Hematopoietic multipotent progenitor cell treated with erythropoietin and hydrocortisone succinate and interleukin-3 and kit ligand, for 6 days (in vitro differentiated cells): ENCODE data around the gene PDE1C.

Source experiments
- DNase-seq: peaks from one replicate; pipeline ENCODE4 v3.0.0-alpha.2; 2015

The PDE1C gene

GRCh38 chr7:31986878-31987518 is 83.2 kb downstream of the PDE1C start:
- DNase-seq, result no peak

- DNase-seq, result no peak
Observed at GRCh38 chr7:31982962-31983361, 87.2 kb downstream of the PDE1C start.

GRCh38 chr7:31981874-31982390 is 88.3 kb downstream of the PDE1C start:
- DNase-seq, result no peak

- no peak for DNase-seq
Observed at GRCh38 chr7:31979690-31980330, 90.4 kb downstream of the PDE1C start.

DNA sequence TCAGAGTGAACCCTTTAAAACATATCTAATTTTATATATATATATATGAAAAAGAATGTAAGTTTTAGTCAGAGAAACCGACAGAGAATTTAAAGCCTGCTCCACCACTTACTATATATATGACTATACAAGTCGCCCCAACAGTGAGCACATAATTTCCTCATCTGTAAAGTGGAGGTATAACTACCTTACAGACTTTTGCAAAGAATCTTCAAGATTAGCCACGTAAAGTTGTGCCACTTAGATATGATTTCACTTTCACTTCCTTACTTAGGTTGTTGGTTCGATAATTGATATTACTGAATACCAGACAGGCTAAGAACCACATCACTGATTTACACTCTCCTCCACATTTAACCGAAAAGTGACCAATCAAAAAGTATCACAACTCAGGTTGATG is 94.7 kb downstream of the PDE1C start:
- DNase-seq, result no peak

DNA sequence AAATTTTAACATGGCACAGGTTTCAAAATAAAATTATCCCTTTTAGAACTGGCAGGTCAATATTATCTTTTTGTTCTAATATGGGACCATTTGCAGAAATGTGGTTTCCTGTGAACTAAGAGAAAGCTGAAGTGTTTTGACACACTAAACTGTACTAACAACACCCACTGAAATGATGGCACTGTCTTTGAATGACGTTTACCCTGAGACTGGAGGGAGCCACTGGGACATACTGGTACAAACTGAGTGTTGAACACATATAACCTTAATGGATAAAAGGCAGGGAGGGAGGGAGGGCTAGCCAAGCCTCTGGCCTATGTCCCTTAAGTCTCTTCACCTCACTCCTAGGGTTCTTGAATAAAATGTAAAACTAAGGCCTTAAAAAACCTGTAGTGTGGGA is 95.9 kb downstream of the PDE1C start:
- DNase-seq, result no peak

DNA sequence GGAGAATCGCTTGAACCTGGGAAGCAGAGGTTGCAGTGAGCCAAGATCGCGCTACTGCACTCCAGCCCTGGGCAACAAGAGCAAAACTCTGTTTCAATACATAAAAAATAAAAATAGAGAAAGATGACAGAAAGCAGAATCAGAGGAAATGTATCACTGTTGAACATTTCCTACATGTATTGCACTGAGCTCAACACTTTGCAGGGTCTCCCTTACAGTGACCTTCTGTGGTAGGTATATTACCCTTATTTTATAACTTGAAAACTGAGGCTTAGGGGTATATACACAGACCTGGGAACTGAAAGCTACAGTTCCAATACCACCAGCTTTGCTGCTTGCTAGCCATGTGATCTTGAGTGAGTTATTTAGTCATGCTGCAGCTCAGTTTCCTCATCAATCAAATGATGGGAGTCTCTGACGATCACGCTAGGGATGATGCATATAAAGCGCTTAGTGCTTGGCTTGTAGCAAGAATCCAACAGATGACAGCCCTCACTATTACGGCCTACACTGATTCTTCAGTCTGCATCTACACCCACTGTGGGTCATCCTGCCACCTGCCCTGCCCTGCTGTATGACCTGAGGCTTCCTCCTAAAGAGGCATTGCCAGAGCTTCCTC is 99.0 kb downstream of the PDE1C start:
- no peak for DNase-seq

GRCh38 chr7:31970501-31970900 is 99.7 kb downstream of the PDE1C start:
- no peak for DNase-seq

GRCh38 chr7:31963569-31964175 is 106.5 kb downstream of the PDE1C start:
- DNase-seq, result no peak

DNA sequence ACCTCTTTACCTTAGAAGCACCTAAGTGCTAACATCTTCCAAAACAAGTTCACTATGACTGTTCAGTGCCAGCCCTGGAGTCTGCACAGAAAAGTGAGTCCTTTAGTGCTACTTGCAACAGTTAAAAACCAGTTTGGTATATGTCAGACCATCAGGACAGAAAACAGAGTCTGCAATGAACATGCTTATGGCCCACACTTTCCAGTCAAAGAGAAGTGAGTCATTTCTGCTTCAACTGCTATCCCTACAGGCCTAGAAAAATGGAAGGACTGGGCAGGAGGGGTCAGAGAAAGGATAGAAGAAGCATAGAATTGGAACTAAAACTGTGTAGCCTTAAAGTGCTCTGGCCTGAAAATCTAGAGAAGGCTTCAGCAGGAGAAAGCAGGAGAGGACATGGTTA is 108.0 kb downstream of the PDE1C start:
- no peak for DNase-seq

DNA sequence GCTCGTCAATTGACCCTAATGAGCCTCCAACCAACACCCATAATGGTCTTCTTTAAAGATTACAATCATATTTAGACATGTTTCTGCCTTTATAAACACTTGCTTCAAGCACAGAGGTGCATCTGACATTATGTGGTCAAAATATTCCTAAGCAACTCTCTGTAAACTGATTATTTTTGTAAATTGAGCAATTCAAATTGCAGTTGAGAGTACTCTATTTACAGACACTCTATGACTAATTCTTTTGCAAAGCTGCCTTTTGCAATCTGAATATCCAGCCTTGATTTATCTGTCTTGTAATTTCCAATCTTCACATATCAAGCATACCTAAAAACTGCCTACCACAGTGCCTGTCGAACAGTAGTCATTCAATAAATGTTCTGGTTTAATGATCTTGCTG is 112.0 kb downstream of the PDE1C start:
- no peak for DNase-seq

DNA sequence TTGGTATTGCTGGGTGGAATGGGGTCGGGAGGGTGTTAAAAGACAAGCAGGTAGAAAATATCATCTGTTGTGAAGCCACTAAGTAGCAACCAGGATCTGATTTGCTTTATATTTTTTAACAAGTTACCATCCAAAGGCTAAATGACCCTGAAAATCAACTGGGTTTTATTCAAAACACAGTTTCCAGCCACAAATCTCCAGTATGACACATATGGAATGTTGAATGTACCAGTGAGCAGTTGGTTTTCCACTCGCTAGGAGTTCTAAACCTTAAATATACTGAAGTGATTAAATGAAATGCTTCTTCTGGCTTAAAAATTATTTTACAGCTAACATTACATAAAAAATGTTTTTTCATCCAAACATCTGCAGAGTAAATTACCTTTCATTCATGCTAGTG is 112.5 kb downstream of the PDE1C start:
- DNase-seq, result no peak

- no peak for DNase-seq
Observed at GRCh38 chr7:31957090-31957720, 113.0 kb downstream of the PDE1C start.

DNA sequence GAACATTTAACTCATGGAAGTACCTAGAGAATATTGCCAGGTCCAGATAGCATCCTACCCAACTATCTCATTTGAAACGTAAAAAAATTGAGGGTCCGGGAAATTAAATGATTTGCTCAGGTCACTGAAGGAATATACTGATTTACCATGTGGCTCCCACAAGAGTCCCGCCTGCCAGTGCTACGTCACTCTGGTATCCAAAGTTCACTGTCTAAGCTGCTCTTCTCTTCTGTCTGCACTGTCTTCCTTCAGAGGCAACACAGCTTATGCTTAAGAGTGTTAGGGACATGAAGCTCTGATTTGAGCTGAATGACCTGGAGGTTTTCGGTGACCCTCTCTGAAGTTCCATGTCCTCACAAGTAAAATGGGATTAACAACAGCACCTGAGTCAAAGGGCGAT is 114.6 kb downstream of the PDE1C start:
- DNase-seq, result no peak

DNA sequence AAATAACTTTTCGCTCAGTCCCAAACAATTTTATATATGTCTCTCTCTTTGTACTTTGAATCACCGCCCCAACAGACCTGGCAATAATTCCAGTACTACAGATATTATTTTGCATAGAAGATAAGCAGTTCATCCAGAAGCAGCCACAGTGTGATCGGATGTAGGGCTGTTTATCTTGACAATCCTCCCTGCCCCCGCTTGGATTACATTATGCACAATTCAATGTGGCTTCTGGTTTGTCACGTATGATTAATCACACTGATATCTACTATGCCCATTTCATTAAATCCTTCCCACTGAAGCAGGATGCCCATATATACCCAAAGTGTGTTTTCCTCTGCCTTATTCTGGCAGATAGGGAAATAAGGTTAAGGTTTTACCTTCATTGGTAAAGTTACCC is 115.2 kb downstream of the PDE1C start:
- DNase-seq, result no peak

DNA sequence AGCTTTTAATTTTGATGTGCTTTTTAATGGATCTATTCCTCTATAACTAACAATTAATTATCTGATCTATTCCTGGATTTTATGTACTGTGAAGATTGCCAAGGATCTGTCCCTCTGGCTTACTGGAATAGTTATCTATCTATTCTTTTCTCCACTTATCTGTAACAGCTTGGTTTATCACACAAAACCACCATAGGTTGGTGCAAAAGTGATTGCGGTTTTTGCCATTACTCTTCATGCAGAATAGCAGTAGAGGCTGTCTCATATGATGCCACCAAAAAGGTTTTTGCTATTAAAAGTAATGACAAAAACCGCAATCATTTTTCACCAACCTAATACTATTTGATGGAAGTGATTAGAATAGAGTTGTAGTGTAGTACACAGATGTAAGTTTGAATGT is 115.7 kb downstream of the PDE1C start:
- DNase-seq, result no peak

GRCh38 chr7:31953432-31953831 is 116.8 kb downstream of the PDE1C start:
- DNase-seq, result no peak

- peak; percentile 37 for DNase-seq
Observed at GRCh38 chr7:31950091-31950755, 120.0 kb downstream of the PDE1C start.

DNA sequence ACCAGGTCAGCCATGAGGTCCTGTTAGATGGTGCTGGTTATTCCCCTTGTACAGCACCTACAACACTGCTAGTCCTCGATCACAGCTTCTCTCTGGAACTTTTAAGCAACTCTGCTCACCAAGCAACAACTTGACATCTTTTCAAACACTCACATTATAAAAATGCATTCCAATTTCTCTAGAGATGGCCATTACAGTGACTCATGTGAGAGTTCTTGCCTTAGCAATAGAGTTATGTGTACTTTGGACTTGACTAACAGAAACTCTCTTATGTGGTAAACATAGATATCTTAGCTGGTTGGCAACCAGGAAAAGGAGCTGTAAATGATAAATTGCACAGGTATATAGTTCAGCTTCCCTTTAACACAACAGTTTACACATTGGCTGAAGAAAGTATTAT is 122.2 kb downstream of the PDE1C start:
- DNase-seq, result no peak

DNA sequence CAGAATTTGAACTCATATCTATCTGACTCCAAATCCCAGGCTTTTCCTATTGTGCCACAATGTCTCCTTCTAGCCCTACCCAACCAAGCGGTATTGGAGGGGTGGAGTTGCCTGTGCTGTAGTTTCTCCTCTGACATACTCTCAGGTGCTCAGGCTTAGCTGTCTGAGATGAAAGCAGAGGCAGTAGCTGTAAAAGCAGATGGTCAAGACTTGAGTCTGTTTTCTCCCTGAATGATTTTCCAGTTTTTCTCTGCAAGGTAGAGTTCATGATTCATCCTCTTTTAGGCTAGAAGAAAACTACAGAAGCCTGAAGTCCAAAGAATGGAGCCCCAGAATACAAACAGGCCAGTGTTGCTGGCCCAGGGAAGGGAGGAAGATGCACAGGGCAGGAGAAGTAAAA is 130.0 kb downstream of the PDE1C start:
- no peak for DNase-seq

GRCh38 chr7:31939076-31939475 is 131.1 kb downstream of the PDE1C start:
- no peak for DNase-seq

DNA sequence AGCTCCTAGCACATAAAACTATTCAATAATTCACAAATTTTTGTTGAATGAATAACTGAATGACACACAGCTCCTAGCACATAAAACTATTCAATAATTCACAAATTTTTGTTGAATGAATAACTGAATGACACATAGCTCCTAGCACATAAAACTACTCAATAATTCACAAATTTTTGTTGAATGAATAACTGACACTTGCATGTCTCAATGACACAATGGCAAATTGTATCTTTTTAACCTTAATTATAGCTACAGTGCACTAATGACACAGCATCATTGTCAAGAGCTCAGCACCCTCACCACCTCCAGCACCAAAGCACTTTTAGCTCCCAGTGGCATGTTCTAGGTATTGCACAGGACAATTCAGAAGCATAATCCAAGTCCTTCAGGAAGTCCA is 131.6 kb downstream of the PDE1C start:
- DNase-seq, result no peak

DNA sequence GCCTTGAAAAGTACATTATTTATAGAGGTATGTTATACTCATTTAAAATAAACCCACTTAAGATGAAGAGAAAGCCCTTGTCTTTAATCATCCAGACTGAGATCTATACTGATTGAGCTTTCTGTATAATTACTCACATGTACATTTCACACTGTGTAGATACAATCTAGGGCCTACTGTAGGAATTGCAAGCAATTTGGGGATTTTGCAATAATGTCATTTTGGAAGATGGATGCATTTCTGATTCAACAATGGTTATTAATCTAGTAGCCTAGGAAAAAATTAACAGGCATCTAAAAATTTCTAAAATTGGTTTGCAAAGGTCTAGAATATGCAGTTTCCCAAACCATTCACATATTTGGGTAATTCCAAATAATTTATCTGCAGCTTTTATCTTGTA is 132.2 kb downstream of the PDE1C start:
- no peak for DNase-seq
